Astrocyte of the hippocampus (primary cell): ENCODE results near the gene DENND4C.

Experiments used
- DNase-seq: peaks from one replicate; pipeline ENCODE4 v3.0.0; 2011; ENCODE audit warnings: low read depth, low spot score

Gene DENND4C

DNA sequence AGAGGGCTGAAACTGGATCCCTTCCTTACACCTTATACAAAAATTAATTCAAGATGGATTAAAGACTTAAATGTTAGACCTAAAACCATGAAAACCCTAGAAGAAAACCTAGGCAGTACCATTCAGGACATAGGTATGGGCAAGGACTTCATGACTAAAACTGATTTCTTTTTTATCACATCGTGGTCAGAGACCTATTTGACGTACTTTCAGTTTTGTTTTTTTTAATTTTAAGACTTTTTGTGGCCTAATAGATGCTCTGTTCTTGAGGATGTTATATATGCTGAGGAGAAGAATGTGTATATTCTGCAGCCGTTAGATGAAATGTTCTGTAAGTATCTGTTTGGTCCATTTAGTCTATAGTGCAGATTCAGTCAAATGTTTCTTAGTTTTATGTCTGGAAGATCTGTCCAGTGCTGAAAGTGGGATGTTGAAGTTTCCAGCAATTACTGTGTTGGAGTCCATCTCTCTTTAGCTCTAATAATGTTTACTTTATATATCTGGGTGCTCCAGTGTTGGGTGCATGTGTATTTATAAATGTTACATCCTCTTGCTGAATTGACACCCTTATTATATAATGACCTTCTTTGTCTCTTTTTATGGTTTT, 36.4 kb downstream of the DENND4C start:
- peak; percentile 3 for DNase-seq

DNA sequence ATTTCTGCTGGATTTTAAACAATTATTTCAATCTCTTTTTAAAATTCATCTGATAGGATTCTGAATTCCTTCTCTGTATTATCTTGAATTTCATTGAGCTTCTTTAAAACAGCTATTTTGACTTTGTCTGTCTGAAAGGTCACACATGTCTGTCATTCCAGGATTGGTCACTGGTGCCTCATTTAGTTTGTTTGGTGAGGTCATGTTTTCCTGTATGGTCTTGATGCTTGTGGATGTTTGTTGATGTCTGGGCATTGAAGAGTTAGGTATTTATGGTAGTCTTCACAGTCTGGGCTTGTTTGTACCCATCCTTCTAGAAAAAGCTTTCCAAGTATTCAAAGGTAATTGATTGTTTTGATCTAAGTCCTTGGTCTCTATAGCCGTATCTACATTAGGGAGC, 39.1 kb downstream of the DENND4C start:
- no peak for DNase-seq

DNA sequence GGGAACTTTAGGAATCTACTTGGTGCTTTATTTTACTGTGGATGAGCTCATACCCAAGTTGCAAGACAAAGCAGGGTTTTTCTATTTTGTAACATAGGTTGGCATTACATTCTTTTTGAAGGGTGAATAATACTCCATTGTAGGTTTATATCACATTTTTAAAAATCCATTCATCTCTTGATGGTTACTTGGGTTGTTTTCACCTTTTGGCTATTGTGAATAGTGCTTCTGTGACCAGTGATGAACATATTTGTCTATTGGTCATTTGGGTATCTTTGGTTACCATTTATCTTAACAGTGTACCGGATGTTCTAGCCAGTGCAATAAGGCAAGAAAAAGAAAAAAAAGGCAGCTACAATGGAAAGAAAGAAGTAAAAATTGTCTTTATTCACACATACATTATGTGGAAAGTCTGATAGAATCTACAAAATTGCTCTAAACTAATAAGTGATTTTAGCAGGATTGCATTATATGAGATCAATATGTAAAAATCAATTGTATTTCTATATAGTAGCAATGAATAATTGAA, 40.0 kb downstream of the DENND4C start:
- no peak for DNase-seq

DNA sequence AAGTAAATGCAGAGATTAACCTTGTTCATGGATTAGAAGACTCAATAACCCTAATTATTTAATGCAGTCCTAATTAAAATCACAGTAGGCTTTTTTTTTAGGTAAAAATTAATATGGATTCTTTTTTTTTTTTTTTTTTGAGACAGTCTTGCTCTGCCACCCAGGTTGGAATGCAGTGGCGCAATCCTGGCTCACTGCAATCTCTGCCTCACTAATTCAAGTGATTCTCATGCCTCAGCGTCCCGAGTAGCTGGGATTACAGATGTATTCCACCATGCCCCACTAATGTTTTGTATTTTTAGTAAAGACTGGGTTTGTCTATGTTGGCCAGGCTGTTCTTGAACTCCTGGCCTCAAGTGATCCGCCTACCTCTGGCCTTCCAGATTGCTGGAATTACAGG, 40.6 kb downstream of the DENND4C start:
- DNase-seq: no peak

DNA sequence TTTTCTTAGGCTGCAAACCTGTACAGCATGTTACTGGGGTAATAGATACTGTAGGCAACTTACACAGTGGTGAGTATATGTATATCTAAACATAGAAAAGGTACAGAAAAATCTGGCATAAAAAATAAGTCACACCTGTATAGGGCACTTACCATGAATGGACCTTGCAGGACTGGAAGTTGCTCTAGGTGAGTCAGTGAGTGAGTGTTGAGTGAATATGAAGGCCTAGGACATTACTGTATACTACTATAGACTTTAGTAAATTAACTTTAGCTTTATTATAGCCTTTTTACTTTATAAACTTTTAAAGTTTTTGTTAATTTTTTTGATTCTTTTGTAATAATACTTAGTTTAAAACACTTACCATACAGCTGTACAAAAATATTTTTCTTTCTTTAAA, 51.3 kb downstream of the DENND4C start:
- DNase-seq: no peak

DNA sequence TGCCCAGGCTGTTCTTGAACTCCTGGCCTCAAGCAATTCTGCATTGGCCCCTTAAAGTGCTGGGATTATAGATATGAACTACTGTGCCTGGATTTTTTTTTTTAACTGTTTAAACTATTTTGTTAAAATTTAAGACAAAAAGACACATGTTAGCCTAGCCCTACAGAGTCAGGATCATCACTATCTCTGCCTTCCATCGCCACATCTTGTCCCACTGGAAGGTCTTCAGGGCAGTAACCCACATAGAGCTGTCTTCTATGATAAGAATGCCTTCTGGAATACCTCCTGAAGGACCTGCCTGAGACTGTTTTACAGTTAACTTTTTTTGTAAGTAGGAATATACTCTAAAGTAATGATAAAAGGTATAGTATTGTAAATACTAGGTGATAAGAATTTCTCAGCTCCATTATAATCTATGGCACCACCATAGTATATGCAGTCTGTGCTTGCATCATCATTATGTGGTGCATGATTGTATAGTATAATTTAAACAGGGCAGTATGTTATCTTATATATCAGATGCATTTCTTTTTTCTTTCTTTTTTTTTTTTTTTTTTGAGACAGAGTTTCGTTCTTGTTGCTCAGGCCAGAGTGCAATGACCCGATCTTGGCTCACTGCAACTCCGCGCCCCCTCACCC, 52.7 kb downstream of the DENND4C start:
- no peak for DNase-seq

DNA sequence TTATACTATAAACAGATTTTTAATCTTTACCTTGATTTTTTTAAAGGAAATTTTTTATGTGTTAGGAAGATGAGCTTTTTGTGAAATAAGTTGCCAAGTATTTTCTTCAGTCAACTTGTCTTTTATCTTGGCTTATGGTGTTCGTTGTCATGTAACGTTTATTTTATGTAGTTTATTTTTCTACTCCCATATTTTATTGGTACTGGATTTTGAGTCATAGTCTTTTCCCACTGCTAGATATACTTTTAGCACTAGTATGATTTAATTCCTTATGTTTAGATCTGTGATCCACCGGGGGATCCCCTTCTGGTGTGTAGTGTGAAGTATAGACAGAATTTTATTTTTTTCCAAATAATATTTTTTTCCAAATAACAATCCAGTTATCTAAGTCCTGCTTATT, 54.2 kb downstream of the DENND4C start:
- no peak for DNase-seq

DNA sequence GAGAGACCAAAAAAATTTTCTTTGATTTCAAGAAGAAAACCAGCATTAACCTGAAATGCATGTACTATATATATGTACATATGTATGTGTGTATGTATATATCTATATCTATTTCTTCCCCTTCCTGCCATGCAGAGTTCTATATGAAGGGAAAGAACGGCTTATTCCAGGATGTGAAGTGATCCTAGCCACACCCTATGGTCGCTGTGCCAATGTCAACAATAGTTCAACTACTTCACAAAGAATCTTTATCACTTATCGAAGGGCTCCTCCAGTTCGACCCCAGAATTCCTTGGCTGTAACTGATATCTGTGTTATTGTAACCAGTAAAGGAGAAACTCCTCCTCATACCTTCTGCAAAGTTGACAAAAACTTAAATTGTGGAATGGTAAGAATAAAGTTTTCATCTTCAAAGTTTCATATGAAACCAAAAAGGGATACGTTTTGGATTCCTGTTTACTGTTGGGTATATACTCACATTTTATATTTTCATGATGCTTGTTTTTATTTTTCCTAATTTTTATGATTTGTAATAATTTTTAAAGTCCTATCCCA, 56.2 kb downstream of the DENND4C start:
- peak; percentile 5 for DNase-seq

DNA sequence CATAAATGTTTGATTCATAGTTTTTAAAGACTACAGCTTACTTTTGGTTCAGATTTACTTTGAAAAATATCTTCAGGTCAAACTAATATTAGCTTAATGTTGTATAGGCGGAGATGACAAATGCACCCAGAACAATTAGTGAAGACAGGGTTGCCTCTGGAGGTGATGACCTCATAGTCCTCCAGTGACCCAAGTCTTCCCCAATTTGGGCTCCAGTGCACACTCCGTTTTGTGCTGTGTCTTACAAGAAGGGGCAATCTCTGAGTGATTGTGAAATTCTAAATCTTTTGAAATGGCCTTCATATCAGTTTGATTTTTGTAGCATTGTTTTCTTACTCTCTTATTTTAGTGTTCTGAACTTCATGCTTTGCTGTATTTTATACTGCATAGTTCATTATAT, 57.6 kb downstream of the DENND4C start:
- no peak for DNase-seq

DNA sequence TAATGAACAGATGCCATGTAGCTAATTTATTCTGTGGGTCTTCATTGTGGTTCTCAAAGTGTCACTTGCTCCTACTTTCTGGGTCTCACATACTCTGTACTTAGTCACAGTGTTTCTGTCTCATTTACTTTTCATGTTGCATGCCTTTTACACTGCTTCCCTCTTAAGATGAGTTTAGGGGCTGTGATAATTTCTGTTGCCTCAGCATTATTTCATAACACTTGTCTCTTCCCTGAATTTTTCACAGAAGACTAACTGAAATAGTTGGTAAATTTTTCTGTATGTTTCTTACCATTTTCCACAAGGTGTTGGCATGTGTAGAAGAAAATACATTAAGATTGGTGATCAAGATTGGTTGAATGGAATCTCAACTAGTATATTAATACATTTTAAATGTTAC, 59.6 kb downstream of the DENND4C start:
- DNase-seq: no peak

DNA sequence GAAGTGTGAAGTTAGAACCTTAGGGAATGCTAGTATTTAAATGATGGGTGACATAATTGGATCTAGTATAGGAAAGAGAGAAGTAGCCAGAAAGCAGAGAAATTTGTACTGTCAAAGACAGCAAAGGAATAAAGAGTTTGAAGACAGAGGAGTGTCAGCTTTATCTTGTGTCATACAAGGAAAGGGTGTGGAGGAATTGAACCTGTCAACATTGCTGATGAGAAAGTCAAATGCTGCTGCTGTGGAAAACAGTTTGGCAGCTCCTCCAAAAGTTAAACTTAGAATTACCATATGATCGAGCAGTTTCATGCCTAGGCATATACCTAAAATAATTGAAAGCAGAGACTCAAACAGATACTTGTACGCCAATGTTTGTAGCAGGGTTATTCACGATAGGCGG, 63.7 kb downstream of the DENND4C start:
- no peak for DNase-seq

DNA sequence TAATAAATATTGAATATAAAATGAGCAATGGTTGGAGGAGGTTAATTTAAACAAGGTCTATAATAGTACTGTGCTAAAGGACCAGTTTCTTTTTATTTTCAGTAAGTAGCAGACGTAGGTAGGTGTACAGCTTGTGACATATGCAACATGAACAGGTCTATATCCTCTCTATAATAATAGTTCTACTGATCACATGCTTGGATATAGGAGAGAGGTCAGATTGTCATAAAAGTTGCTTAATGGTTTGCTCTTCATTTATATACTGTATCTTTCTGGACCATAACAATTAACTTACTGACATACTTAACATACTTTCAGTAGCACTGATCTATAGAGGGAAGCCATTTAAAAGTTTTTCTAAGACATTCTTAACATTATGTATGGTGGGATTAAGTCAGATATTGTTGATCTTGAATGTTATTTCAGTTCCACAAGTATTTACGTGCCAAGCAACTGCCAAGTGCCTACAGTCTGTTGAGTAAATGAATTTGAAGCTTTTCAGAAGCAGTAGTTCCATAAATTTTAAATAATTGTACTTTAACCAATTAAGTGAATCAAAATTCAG, 68.0 kb downstream of the DENND4C start:
- DNase-seq: peak; percentile 55

DNA sequence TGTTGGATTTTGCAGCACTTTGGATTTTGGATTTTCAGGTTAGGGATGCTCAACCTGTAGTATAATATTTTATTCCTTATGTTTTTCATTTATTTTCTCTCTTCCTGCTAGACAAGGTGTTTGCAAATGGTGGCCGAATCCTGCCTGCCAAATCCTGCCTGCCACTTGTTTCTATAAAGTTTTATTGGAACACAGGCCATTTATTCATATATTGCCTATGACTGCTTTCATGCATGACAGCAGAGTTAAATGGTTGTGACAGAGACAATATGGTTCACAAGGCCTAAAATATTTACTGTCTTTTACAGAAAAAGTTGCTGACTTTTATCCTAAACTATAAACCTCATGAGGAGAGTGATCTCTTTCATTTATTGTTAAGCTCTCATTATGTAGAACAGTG, 72.7 kb downstream of the DENND4C start:
- no peak for DNase-seq

DNA sequence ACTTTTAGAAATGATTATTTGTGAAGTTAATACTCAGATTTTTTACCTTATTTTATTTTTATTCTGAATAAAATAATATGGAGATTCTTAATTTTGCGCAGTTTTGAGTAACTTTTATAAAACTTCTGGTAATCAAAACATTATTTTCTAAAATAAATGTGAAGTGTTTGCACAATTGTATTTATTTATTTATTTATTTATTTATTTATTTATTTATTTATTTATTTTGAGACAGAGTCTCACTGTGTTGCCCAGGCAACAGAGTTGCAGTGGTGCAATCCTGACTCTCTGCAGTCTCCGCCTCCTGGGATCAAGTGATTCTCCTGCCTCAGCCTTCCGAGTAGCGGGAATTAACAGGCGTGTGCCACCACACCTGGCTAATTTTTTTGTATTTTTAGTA, 76.1 kb downstream of the DENND4C start:
- DNase-seq: no peak

DNA sequence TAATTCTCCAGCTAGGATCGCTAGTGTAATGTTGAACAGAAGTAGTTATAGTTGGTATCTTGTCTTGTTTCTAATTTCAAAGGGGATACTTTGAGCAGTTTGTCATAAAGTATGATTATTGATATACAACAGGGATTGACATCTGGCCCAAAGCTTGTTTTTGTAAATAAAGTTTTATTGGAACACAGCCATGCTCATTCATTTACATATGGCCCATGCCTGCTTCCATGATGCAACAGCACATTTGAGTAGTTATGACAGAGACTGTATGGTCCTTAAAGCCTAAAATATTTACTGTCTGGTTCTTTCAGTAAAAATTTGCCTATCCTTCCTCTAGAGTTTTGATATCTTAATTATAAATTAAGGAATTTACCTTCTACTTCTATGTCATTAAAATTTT, 79.8 kb downstream of the DENND4C start:
- no peak for DNase-seq

DNA sequence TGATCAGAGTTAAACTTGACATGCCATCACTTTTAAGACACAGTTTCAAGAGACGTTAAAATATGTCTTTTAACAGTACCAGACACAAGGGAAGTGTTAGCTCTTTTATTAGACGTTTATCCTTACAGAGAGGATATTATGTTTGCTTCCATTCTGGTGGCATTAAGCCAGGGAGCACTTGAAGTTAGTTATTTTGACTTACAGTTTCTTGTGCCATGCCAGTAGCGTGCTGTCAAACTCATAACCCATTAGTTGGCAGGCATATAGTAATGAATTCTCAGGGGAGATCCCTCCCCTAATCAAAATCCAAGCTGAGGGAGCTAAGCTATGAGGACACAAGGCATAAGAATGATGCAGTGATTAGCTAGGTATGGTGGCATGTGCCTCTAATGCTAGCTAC, 83.1 kb downstream of the DENND4C start:
- DNase-seq: no peak

DNA sequence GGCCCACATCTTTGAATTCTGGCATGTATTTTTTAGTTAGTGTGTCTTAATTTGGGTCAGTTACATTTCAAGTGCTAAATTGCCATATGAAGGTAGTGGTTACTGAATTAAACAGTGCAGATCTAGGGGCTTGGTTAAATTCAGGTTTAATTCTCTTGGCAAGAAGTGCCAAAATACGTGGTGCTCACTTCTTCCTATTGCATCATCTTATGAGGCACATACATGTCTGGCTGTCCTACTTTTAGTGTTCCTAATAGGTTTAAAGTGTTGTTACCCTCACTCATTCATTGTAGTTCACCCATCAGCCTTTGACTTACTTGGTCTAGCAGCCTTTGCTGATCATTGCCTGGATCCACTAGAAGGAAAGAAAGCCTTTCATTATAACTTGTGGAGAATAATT, 90.0 kb downstream of the DENND4C start:
- no peak for DNase-seq

DNA sequence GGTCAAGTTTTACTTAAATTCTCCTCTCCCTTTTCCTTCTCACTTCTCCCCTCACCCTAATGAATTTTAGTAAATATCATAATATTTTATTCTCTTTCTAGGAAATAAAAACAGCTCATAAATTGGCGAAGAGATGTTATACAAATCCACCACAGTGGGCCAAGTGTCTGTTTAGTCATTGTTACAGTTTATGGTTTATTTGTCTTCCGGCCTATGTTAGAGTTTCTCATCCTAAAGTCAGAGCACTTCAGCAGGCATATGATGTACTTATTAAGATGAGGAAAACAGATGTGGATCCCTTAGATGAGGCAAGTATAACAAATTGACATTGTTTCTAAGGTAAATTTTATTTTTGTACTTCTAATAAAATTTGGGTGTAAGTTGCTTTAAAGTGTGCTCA, 101.4 kb downstream of the DENND4C start:
- DNase-seq: no peak

DNA sequence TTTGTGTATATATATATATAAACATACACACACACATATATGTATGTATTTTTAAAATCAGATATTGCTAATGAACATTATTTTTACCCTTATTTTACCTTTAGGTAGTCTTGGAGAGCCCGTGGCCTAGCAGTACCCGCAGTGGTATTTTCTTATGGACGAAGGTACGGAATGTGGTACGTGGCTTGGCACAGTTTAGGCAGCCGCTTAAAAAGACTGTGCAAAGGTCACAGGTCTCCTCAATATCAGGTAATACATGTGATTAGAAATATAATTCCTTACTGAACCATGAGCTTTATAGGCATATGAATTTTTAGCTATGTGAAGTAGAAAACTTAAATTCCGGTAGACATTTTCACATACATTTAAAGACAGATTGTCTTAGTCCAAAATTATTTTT, 105.7 kb downstream of the DENND4C start:
- no peak for DNase-seq

DNA sequence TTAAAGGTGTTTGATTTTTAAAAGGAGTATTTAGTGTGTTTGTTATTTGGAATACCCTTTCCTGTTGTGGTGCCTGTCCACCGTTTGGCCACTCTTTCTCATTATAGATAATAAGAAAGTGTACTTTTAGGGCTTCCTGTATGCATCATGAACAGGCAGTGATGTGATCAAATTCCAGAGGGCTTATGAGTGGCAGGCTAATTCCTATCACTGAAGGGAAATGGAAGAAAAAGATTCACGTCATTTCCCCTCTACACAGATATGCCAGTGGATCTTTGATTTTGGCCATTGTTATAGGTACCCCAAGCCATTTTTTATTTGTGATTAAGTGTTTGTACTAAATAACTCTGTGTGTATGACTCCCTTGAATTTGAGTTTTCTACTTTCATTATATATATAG, 112.5 kb downstream of the DENND4C start:
- no peak for DNase-seq

DNA sequence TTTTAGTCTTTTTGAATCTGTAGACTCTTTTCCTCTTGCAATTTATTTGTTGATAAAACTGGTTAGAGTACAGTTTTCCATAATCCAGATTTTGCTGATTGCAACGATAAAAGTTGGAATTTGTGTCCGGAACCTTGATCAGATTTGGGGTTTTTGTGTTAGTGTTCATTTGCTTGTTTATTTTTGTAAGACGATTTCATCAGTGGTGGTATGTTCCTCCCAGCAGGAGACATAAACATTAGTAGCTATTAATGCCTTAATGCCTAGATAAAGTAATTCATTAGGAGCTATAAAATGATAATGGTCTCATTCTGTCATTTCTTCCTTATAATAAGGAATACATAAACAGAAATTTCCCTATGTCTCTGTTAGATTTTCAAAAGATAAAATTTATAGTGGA, 128.2 kb downstream of the DENND4C start:
- DNase-seq: no peak

DNA sequence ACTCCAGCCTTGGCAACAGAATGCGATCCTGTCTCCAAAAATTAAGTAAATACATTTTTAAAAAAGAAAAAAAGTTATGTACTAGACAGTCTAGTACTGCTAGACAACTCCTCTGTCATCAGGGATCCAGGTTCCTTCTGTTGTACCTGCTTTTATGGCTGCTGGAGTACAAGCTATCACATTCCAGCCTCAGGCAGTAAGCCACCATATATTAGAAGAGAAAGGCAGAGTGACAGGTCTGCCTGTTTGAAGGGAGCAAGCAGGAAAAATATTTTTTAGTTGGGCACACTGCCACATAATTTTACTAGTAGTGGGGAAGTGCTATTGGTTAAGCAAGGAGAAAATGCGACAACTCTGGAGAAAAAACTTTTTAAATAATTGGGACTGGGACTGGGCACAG, 138.6 kb downstream of the DENND4C start:
- no peak for DNase-seq

DNA sequence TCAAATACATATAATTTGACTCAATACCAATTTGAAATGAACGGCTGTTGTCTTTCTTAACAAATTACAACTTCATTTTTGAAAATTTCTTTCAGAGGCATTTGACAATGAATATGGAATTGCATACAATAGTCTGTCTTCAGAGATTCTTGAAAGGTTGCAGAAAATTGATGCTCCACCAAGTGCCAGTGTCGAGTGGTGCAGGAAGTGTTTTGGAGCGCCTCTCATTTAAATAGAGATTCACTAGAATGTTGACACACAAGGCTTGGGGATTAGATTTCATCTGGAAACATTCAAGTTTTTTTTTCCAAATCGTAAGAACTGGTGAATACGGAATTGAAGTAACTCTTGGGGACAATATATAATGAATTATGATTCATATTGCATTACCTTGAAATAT, 141.4 kb downstream of the DENND4C start:
- DNase-seq: no peak
